PC-9 (cell line): ENCODE results near the gene SGK2.

Experiments used
- EZH2 ChIP-seq: fragments of 200-600 bp; sonication (generic); IDR thresholded peaks from 2 replicates; pipeline ENCODE4 v1.8.0; 2017; ENCODE audit warnings: antibody characterized with exemption, low read depth
- TF ChIP-seq, protein P1 (sequence below): fragments of 200-600 bp; sonication (generic); conservative IDR thresholded peaks from 2 replicates; pipeline ENCODE4 v1.6.1; 2017; ENCODE audit warnings: mixed run types, antibody characterized with exemption, mild to moderate bottlenecking, moderate library complexity

DNA sequence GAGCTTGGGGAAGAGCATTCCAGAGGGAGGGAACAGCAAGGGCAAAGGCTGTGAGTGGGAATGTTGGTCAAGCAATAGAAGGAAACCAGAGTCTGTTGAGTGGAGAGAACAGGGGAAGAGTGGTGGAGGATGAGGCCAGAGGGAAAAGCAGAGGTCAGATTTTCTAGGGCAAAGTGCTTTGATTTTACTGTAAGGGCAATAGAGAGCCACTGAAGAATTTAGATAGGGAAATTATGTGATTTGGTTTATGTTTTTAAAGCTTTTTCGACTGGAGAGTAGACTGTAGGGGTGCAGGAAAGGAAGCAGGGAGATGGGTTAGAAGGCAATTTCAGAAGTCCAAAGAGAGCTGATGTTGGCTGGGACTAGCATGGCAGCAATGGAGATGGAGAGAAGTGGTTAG lies 46.9 kb upstream of the SGK2 start:
- TF ChIP-seq, protein P1, sequence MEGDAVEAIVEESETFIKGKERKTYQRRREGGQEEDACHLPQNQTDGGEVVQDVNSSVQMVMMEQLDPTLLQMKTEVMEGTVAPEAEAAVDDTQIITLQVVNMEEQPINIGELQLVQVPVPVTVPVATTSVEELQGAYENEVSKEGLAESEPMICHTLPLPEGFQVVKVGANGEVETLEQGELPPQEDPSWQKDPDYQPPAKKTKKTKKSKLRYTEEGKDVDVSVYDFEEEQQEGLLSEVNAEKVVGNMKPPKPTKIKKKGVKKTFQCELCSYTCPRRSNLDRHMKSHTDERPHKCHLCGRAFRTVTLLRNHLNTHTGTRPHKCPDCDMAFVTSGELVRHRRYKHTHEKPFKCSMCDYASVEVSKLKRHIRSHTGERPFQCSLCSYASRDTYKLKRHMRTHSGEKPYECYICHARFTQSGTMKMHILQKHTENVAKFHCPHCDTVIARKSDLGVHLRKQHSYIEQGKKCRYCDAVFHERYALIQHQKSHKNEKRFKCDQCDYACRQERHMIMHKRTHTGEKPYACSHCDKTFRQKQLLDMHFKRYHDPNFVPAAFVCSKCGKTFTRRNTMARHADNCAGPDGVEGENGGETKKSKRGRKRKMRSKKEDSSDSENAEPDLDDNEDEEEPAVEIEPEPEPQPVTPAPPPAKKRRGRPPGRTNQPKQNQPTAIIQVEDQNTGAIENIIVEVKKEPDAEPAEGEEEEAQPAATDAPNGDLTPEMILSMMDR: no peak
- no peak for TF ChIP-seq EZH2
